ENCODE results near the gene C20orf173.

The C20orf173 gene

DNA sequence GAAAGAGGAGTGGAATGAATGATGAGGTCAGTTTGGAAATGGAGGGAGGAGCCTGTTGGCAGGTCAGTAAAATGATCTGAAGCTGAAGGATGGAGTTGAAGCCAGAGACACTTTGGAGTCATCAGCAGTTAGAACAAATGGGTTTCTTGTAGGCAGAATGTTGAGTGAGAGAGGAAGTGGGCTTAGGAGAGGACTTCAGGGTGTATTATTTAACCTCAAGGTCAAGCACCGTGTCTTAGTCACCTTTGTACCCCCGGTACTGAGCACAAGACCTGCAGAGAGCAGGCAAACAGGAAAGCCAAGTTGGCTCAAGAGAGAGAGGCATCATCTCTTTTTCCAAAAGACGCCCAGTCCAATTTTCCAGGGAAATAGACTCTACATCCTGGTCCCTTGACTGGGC, 23.3 kb downstream of the C20orf173 start:
- no peak for DNase-seq

DNA sequence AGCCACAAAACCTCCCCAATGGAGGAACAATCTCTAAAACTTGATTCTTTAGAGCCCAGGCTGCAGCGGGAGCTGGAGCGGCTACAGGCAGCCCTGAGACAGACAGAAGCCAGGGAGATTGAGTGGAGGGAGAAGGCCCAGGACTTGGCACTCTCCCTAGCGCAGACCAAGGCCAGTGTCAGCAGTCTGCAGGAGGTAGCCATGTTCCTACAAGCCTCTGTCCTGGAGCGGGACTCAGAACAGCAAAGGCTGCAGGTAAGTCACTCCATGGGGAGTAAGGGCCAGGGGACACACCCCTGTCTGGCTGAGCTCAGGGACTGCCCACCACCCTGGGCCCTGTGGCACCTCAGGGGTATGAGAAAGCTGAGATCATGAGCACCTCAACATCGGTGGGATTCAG, 24.7 kb downstream of the C20orf173 start:
- no peak for DNase-seq

DNA sequence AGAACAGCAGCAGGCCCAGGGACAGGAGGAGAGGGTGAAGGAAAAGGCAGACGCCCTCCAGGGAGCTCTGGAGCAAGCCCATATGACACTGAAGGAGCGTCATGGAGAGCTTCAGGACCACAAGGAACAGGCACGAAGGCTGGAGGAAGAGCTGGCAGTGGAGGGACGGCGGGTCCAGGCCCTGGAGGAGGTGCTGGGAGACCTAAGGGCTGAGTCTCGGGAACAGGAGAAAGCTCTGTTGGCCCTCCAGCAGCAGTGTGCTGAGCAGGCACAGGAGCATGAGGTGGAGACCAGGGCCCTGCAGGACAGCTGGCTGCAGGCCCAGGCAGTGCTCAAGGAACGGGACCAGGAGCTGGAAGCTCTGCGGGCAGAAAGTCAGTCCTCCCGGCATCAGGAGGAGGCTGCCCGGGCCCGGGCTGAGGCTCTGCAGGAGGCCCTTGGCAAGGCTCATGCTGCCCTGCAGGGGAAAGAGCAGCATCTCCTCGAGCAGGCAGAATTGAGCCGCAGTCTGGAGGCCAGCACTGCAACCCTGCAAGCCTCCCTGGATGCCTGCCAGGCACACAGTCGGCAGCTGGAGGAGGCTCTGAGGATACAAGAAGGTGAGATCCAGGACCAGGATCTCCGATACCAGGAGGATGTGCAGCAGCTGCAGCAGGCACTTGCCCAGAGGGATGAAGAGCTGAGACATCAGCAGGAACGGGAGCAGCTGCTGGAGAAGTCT, 25.5 kb downstream of the C20orf173 start:
- DNase-seq, result no peak

DNA sequence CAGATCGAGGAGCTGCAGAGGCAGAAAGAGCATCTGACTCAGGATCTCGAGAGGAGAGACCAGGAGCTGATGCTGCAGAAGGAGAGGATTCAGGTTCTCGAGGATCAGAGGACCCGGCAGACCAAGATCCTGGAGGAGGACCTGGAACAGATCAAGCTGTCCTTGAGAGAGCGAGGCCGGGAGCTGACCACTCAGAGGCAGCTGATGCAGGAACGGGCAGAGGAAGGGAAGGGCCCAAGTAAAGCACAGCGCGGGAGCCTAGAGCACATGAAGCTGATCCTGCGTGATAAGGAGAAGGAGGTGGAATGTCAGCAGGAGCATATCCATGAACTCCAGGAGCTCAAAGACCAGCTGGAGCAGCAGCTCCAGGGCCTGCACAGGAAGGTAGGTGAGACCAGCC, 26.2 kb downstream of the C20orf173 start:
- DNase-seq, result no peak

DNA sequence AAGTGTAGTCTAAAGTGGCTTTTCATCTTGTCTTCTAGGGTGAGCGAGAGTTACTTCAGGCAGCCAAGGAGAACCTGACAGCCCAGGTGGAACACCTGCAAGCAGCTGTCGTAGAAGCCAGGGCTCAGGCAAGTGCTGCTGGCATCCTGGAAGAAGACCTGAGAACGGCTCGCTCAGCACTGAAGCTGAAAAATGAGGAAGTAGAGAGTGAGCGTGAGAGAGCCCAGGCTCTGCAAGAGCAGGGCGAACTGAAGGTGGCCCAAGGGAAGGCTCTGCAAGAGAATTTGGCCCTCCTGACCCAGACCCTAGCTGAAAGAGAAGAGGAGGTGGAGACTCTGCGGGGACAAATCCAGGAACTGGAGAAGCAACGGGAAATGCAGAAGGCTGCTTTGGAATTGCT, 27.1 kb downstream of the C20orf173 start:
- DNase-seq, result no peak

DNA sequence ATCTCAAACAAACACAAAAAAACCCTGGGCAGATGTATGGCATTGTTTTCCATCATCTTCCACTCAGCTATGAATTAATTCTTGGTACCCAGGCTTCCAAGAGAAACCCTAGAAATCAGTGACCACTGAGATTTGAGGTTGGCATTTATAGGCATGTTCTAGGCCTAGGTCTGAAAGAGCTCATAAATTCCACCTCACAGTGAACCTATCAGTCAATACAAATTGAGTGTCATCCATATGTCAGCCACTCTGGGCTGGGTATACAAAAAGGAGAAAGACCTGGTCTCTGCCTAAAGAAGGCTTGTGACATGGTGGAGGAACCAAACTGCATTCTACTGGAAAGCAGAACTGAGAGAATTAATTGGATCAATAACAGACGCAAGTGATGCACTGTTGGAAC, 30.2 kb downstream of the C20orf173 start:
- DNase-seq, result no peak

DNA sequence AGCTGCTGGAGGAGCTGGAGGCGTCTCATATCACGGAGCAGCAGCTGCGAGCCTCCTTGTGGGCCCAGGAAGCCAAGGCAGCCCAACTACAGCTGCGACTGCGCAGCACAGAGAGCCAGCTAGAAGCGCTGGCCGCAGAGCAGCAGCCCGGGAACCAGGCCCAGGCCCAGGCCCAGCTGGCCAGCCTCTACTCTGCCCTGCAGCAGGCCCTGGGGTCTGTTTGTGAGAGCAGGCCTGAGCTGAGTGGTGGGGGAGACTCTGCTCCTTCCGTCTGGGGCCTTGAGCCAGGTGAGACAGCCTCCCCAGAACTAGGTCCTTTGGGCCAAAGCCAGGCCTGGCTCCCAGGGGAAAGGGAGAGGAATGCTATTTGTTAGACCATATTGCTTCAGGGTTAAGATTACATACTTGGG, 31.7 kb downstream of the C20orf173 start:
- DNase-seq, result no peak

DNA sequence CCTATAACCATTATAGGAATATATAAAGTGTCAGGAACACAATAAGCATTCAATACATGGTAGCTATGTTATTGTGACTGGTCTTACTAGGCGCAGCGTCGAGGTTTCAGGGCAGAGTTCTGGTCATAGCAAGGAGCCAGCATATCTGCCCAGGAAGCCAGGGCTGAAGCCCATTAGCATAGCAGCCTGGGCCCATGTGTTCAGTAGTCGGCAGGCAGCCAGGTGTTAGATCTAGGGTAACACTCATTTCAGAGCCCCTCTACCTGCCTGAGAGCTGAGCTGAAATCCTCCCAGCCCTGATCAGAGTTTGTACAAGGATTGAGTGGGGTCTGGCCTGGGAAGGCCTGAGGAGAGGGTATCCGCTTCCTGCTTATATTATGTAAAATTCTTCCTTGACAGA, 32.1 kb downstream of the C20orf173 start:
- DNase-seq, result no peak

DNA sequence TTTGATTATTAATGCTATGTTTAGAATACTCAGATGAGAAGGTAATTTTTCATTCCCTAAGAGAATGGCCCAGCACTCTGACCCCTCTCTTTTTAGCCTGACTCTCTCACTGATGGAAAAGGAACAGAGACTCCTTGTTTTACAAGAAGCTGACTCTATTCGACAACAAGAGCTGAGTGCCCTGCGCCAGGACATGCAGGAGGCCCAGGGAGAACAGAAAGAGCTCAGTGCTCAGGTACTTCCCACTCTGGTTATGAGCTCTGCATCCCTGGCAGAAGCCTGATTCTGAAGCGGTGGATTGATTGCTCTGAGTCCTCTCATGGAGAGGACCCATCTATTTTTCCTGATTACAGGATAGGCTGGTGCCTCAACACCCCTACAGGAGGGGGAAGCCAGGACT, 33.0 kb downstream of the C20orf173 start:
- DNase-seq, result no peak

DNA sequence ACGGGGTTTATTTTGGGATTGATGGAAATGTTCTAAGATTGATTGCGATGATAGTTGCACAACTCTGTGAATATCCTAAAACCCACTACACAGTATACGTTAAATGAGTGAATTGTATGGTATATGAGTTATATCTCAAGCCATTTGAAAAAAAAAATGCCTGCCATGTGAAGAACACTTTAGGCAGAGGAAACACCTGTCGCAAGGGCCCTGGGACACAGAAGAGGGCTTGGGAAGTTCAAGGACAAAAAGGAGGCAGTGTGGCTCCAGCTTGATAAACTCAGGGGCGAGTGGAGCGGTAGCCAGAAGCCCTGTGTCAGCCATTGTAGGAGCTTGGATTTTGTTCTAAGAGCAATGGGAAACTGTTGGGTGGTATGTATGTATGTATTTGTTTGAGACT, 37.1 kb downstream of the C20orf173 start:
- DNase-seq, result no peak

DNA sequence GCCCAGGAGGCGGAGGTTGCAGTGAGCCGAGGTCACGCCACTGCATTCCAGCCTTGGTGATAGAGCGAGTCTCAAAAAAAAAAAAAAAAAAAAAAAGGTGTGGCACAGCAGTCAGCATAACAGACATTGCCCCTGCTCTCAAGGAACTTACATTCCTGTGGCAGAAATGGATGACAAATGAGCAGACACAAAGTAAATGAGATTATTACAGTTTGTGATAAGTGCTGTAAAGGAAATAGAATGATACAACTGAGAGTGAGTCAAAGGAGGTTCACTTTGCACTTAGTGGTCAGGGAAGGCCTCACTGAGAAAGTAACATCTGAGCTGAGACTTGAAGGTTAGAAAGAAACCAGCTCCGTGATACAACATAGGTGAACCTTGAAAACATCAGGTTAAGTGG, 37.6 kb downstream of the C20orf173 start:
- no peak for DNase-seq

DNA sequence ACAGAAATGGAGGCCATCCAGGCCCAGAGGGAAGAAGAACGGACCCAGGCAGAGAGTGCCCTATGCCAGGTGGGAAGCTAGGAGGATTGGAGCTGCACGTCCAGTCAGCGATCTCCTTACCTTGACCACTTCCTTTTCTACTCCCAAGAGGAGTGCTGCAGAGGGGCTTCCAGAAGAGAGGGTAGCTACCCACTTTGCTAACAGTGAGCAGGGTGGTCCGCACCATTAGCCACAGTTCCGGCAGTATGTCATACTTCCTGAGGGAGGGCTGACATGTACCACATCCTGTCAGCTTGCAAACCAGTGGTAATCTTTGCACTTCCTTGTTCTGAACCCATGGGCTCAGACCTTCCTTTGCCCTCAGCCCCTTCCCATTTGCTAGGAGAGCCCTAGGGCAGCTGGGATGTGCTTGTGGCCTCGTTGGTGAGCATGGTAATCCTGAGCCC, 38.7 kb downstream of the C20orf173 start:
- DNase-seq, result no peak

DNA sequence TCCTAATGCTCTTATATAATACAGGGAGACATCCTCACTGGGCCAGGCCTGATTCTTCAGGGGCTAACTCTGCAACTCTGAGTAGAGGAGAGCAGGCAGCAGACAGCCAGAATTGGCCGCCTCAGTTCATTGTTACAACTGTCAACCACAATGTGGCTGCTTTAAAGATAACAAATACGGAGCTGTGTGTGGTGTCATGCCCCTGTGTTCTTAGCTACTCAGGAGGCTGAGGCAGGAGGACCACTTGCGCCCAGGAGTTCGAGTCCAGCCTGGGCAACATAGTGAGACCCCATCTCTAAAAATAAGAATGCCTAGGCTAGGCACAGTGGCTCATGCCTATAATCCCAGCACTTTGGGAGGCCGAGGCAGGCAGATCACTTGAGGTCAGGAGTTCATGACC, 39.7 kb downstream of the C20orf173 start:
- DNase-seq, result no peak

DNA sequence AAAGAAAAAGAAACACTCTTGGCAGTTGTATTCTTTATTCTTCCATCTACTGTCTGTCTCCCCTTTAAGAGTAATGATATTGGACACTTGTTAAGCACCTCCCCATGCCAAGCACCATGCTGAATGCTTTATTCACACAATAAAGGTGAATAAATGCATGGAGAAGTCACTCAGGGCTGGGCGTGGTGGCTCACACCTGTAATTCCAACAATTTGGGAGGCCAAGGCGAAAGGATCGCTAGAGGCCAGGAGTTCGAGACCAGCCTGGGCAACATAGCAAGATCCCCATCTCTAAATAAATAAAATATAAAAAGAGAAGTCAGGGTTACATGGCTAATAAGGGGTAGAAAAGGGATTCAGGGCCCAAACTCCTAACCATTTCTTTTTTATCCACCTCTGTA, 42.0 kb downstream of the C20orf173 start:
- no peak for DNase-seq

DNA sequence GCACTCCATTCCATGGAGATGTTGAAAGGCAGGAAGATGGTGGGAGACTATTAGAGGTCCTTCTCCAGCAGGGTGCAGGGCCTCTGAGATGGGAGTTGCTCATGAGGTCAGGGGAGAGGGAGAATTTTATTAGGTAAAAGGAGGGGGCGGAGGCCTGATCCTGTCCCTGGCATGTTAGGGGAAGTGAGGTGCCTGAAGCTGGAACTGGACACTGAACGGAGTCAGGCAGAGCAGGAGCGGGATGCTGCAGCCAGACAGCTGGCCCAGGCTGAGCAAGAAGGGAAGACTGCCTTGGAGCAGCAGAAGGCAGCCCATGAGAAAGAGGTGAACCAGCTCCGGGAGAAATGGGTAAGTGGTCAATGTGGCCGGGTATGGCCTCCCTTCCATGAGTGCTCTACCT, 49.7 kb downstream of the C20orf173 start:
- no peak for DNase-seq

DNA sequence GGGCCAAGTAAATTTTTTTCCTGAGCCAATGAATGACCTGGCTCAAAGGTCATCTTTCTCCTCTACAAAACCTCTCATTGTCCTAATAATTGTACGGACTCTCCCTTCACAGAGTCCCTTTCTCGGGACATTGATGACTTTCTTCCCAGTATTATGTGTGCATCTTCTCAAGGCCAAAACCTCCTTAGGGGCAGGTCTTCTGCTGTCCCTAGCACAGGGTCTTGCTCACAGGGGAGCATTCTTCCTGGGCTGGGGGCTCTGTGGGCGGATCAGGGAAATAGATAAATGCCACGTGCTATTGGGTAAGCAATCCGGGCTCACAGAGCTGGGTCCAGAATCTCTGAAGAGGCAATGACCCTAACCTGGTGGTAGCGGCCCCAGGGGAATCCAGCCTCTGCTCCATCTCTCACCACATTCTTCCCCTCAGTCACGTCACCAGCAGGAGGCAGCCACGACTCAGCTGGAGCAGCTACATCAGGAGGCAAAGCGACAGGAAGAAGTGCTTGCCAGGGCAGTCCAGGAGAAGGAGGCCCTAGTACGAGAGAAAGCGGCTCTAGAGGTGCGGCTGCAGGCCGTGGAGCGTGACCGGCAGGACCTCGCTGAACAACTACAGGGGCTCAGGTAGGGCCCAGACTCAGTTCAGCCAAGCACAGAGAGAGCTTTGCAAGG, 50.5 kb downstream of the C20orf173 start:
- DNase-seq, result no peak

All from NCI-H524 treated with DMSO at 0.1 percent for 48 hours (cell line).